HG02973 (cell line): ENCODE measurements around the gene PLA2G2C.
A peak's percentile ranks its signal among the peaks of the same experiment; 100 is the strongest.

Experiments used
- ATAC-seq: cut with Tn5 transposase; IDR thresholded peaks from one replicate; pipeline ENCODE4 v1.9.1; 2021; ENCODE audit warnings: moderate library complexity; ENCODE audit not compliant: unreplicated experiment

Gene PLA2G2C

GRCh38 chr1:20158358-20159070, 27.8 kb downstream of the PLA2G2C start:
- no peak for ATAC-seq

GRCh38 chr1:20154301-20154831, 32.0 kb downstream of the PLA2G2C start:
- no peak for ATAC-seq

GRCh38 chr1:20153000-20153418, 33.3 kb downstream of the PLA2G2C start:
- no peak for ATAC-seq

GRCh38 chr1:20152599-20152930, 33.8 kb downstream of the PLA2G2C start:
- no peak for ATAC-seq

- ATAC-seq = peak; percentile 45
These were observed 34.3 kb downstream of the PLA2G2C start for GRCh38 chr1:20151906-20152598.

- no peak for ATAC-seq
These were observed 35.3 kb downstream of the PLA2G2C start for GRCh38 chr1:20150969-20151368.

- ATAC-seq = no peak
These were observed 36.0 kb downstream of the PLA2G2C start for GRCh38 chr1:20150326-20150705.

GRCh38 chr1:20149601-20150325, 36.6 kb downstream of the PLA2G2C start:
- ATAC-seq = no peak

- ATAC-seq = no peak
These were observed 37.5 kb downstream of the PLA2G2C start for GRCh38 chr1:20148571-20149500.

- ATAC-seq = no peak
These were observed 38.3 kb downstream of the PLA2G2C start for GRCh38 chr1:20147846-20148570.

GRCh38 chr1:20143734-20144565, 42.4 kb downstream of the PLA2G2C start:
- no peak for ATAC-seq

- no peak for ATAC-seq
These were observed 43.0 kb downstream of the PLA2G2C start for GRCh38 chr1:20143318-20143717.

GRCh38 chr1:20142001-20142710, 44.2 kb downstream of the PLA2G2C start:
- no peak for ATAC-seq

- no peak for ATAC-seq
These were observed 44.9 kb downstream of the PLA2G2C start for GRCh38 chr1:20141466-20141865.

GRCh38 chr1:20141001-20141400, 45.3 kb downstream of the PLA2G2C start:
- no peak for ATAC-seq

GRCh38 chr1:20139776-20140612, 46.3 kb downstream of the PLA2G2C start:
- no peak for ATAC-seq

- ATAC-seq = no peak
These were observed 47.3 kb downstream of the PLA2G2C start, which contains the start of gene PLA2G2F for GRCh38 chr1:20138961-20139550. TSS of gene PLA2G2F (plus strand) at chr1:20139323. CDS start at chr1:20139428, 105 bp downstream.
